SK-N-SH (cell line): ENCODE results near the gene GHDC. TPM values are rescaled to one million over a fixed set of nuclear protein-coding genes. Genes with fewer than 3 reads are reported as not detected.

Experiments
- CTCF ChIA-PET: fragments of 300-600, 350-600 bp; formaldehyde crosslinking; extraction: SDS; loops from one replicate; lab custom pipeline; 2021; lab: Yijun Ruan, JAX
- POLR2A ChIA-PET: fragments of 350-600 bp; sonication (Branson Sonifier 250); formaldehyde crosslinking; extraction: SDS; loops from one replicate; lab custom pipeline; 2020; ENCODE audit warnings: antibody characterized with exemption, inconsistent platforms; lab: Yijun Ruan, JAX
- DNase-seq: peaks from one replicate; pipeline ENCODE4 v3.0.0; 2012
- H2AFZ ChIP-seq: fragments of 200-600 bp; sonication (generic); 2 replicates; pipeline ENCODE4 v1.8.1; 2016; ENCODE audit warnings: antibody characterized with exemption, mild to moderate bottlenecking, low read depth
- H3F3A ChIP-seq: fragments of 200-600 bp; sonication (generic); replicated peaks from 2 replicates; pipeline ENCODE3; 2016; ENCODE audit warnings: antibody characterized with exemption, mild to moderate bottlenecking; ENCODE audit not compliant: insufficient read depth
- H3K27ac ChIP-seq, 2 experiments: fragments of 200-500 bp in 1 of 2; fragments of 200-600 bp in 1 of 2; sonication (Bioruptor generic) in 1 of 2; sonication (generic), shearing (Covaris generic) in 1 of 2; 2 replicates each; pipeline versions ENCODE4 v1.5.1 to v1.6.1; 2014 to 2016; ENCODE audit warnings: low read depth in 2 of 2, inconsistent platforms in 1 of 2, low read length in 1 of 2, mild to moderate bottlenecking in 1 of 2, mixed read lengths in 1 of 2
- H3K27me3 ChIP-seq: fragments of 200-600 bp; sonication (generic), shearing (Covaris generic); 2 replicates; pipeline ENCODE4 v1.6.1; 2016; ENCODE audit warnings: mixed run types; ENCODE audit not compliant: insufficient read depth
- H3K36me3 ChIP-seq, 2 experiments: fragments of 200-500 bp in 1 of 2; fragments of 200-600 bp in 1 of 2; sonication (Bioruptor generic) in 1 of 2; sonication (generic) in 1 of 2; replicated peaks in 1 of 2; 2 replicates each; pipeline versions ENCODE3 to v1.5.1; 2014 to 2016; ENCODE audit warnings: low read length in 1 of 2, mild to moderate bottlenecking in 1 of 2; ENCODE audit not compliant: insufficient read depth in 2 of 2, control insufficient read depth in 1 of 2
- H3K4me1 ChIP-seq, 2 experiments: fragments of 200-500 bp in 1 of 2; fragments of 200-600 bp in 1 of 2; sonication (Bioruptor generic) in 1 of 2; sonication (generic), shearing (Covaris generic) in 1 of 2; 2 replicates each; pipeline versions ENCODE4 v1.5.1 to v1.6.1; 2014 to 2016; ENCODE audit warnings: low read depth in 1 of 2, low read length in 1 of 2, mixed run types in 1 of 2; ENCODE audit not compliant: insufficient read depth in 2 of 2, control insufficient read depth in 1 of 2
- H3K4me2 ChIP-seq: fragments of 200-600 bp; sonication (generic), shearing (Covaris generic); 2 replicates; pipeline ENCODE4 v1.6.1; 2017; ENCODE audit warnings: mixed run types
- H3K4me3 ChIP-seq, 2 experiments: fragments of 200-500 bp in 1 of 2; fragments of 200-600 bp in 1 of 2; sonication (Bioruptor generic) in 1 of 2; sonication (generic), shearing (Covaris generic) in 1 of 2; 2 replicates each; pipeline versions ENCODE4 v1.5.1 to v1.8.1; 2014 to 2016; ENCODE audit warnings: low read depth in 2 of 2, inconsistent platforms in 1 of 2, low read length in 1 of 2, mild to moderate bottlenecking in 1 of 2, mixed read lengths in 1 of 2, moderate library complexity in 1 of 2
- H3K79me2 ChIP-seq: fragments of 200-600 bp; sonication (generic); 2 replicates; pipeline ENCODE4 v1.8.1; 2017; ENCODE audit warnings: mild to moderate bottlenecking; ENCODE audit not compliant: insufficient read depth
- H3K9ac ChIP-seq: fragments of 200-600 bp; sonication (generic); 2 replicates; pipeline ENCODE4 v1.6.1; 2017; ENCODE audit warnings: mixed run types
- H3K9me2 ChIP-seq: fragments of 200-600 bp; sonication (generic); 2 replicates; pipeline ENCODE4 v1.6.1; 2017; ENCODE audit warnings: mixed run types
- H3K9me3 ChIP-seq: fragments of 200-600 bp; sonication (generic); 2 replicates; pipeline ENCODE4 v1.6.1; 2017; ENCODE audit warnings: mixed run types, mild to moderate bottlenecking, moderate library complexity
- H4K20me1 ChIP-seq: fragments of 200-600 bp; sonication (generic); 2 replicates; pipeline ENCODE4 v1.6.1; 2017; ENCODE audit warnings: mild to moderate bottlenecking, mixed run types; ENCODE audit not compliant: insufficient read depth
- ELF1 ChIP-seq: IDR thresholded peaks from 2 replicates; pipeline ENCODE4 v1.4.0; 2012
- EP300 ChIP-seq, 2 experiments: IDR thresholded peaks; 2 replicates each; pipeline versions ENCODE4 v1.4.0 to v1.6.1; 2012; ENCODE audit warnings: borderline replicate concordance in 1 of 2, low read depth in 1 of 2, low read length in 1 of 2
- EZH2phosphoT487 ChIP-seq: fragments of 200-600 bp; sonication (generic); IDR thresholded peaks from 2 replicates; pipeline ENCODE4 v1.6.1; 2017; ENCODE audit warnings: low read depth, mixed run types, mild to moderate bottlenecking, antibody characterized with exemption, moderate library complexity, borderline replicate concordance
- MAX ChIP-seq: IDR thresholded peaks from 2 replicates; pipeline ENCODE4 v1.4.0; 2012; ENCODE audit warnings: low read depth
- NRF1 ChIP-seq: IDR thresholded peaks from 2 replicates; pipeline ENCODE4 v1.6.1; 2012; ENCODE audit warnings: low read depth, mild to moderate bottlenecking, low read length
- PBX3 ChIP-seq: IDR thresholded peaks from 2 replicates; pipeline ENCODE4; 2012
- RAD21 ChIP-seq: IDR thresholded peaks from 2 replicates; pipeline ENCODE4 v1.6.1; 2012; ENCODE audit warnings: mild to moderate bottlenecking, low read length
- REST ChIP-seq: IDR thresholded peaks from 2 replicates; pipeline ENCODE4 v1.6.1; 2012; ENCODE audit warnings: mild to moderate bottlenecking, low read depth, low read length, moderate library complexity
- RFX5 ChIP-seq: IDR thresholded peaks from 2 replicates; pipeline ENCODE4 v1.6.1; 2012; ENCODE audit warnings: mild to moderate bottlenecking, improper control_type of control experiment, low read length
- SMC3 ChIP-seq: IDR thresholded peaks from 2 replicates; pipeline ENCODE4 v1.6.1; 2012; ENCODE audit warnings: low read depth, low read length, improper control_type of control experiment
- TAF1 ChIP-seq: IDR thresholded peaks from 2 replicates; pipeline ENCODE4 v1.6.1; 2012; ENCODE audit warnings: low read depth, mild to moderate bottlenecking, low read length, moderate library complexity, borderline replicate concordance
- USF2 ChIP-seq: fragments of 150-350 bp; IDR thresholded peaks from 2 replicates; pipeline ENCODE4 v1.6.1; 2017; ENCODE audit warnings: antibody characterized with exemption, low read length, low read depth, borderline replicate concordance
- WGBS: methylation state at CpG from one replicate; pipeline ENCODE4 v1.1.6; 2017; ENCODE audit warnings: low lambda C conversion rate; 5-methylcytosine and 5-hydroxymethylcytosine counted together
- polyA plus RNA-seq, 3 experiments: library from polyadenylated mRNA; depleted of rRNA; stranded (reverse); fragments of >200 nt; gene quantifications; 2 replicates each; pipeline ENCODE4 v1.2.3, GENCODE V29; 2012

GHDC gene
- polyA plus RNA-seq, 1 of the 3 experiments (the other 2 are of a cell fraction) = 15.8 TPM

GRCh38 chr17:42167807-42168206, 26.5 kb downstream of the GHDC start:
- Histone ChIP-seq H3K27me3 (no peaks in the 10 kb centered on the region), H4K20me1 (no peaks in the 10 kb centered on the region), H3K4me1 (no peaks in the 10 kb centered on the region), H3K9me3 (no peaks in the 10 kb centered on the region), H2AFZ (no peak overlapping the region), H3K36me3 (no peaks in the 10 kb centered on the region), H3K9me2 (no peaks in the 10 kb centered on the region), H3F3A (no peaks in the 10 kb centered on the region), H3K9ac (no peak overlapping the region), H3K4me2 (no peak overlapping the region), H3K27ac (no peak overlapping the region), H3K79me2 (no peaks in the 10 kb centered on the region), H3K4me3 (no peak overlapping the region)
- ChIA-PET POLR2A (no interaction called here), CTCF (interaction anchor here (1.0 to 1.4 kb wide), 2 partner anchors 12 to 13 kb away, joined by 4 to 10 read pairs; partner anchors contain the start of gene KCNH4)
- 94% methylated on average over 8 of the region's 8 CpGs for WGBS
- no peak for DNase-seq
- no peak for TF ChIP-seq USF2
- no peak for TF ChIP-seq NRF1
- TF ChIP-seq SMC3 = no peak
- no peak for TF ChIP-seq PBX3
- no peak for TF ChIP-seq RAD21
- no peak for TF ChIP-seq ELF1
- no peak for TF ChIP-seq REST
- no peak for TF ChIP-seq TAF1
- TF ChIP-seq EP300 (IDR thresholded peaks at IDR 0.05; ENCODE audit: borderline replicate concordance in 1 of 2, low read depth in 1 of 2, low read length in 1 of 2) = no peak
- no peak for TF ChIP-seq MAX
- TF ChIP-seq EZH2phosphoT487 = no peak
- TF ChIP-seq RFX5 = no peak
